Measurements from ENCODE around the gene ZNF423.

GRCh38 chr16:49441366-49441780, 414.5 kb downstream of the ZNF423 start:
- no peak for TF ChIP-seq CTCF (IDR thresholded peaks at IDR 0.05)
- TF ChIP-seq POLR2AphosphoS5 (IDR thresholded peaks at IDR 0.05; ENCODE audit: low read depth, low read length) = no peak
- no peak for TF ChIP-seq SIN3A (IDR thresholded peaks at IDR 0.05; ENCODE audit: borderline replicate concordance, insufficient read depth, low read depth, low read length)
- TF ChIP-seq REST (IDR thresholded peaks at IDR 0.05; ENCODE audit: insufficient read depth in 1 of 2, low read depth in 2 of 2, low read length in 1 of 2) = no peak
- TF ChIP-seq TCF7L2 (IDR thresholded peaks at IDR 0.05; ENCODE audit: low read depth, low read length) = no peak
